Measurements from ENCODE around the gene IYD. TPM values are rescaled to one million over a fixed set of nuclear protein-coding genes. Genes with fewer than 3 reads are reported as not detected.

The IYD gene
- total and polyA plus RNA-seq, 9 of the 15 experiments (the other 6 are each of a cell fraction or from before 2014, with no cell fraction given): not detected

DNA sequence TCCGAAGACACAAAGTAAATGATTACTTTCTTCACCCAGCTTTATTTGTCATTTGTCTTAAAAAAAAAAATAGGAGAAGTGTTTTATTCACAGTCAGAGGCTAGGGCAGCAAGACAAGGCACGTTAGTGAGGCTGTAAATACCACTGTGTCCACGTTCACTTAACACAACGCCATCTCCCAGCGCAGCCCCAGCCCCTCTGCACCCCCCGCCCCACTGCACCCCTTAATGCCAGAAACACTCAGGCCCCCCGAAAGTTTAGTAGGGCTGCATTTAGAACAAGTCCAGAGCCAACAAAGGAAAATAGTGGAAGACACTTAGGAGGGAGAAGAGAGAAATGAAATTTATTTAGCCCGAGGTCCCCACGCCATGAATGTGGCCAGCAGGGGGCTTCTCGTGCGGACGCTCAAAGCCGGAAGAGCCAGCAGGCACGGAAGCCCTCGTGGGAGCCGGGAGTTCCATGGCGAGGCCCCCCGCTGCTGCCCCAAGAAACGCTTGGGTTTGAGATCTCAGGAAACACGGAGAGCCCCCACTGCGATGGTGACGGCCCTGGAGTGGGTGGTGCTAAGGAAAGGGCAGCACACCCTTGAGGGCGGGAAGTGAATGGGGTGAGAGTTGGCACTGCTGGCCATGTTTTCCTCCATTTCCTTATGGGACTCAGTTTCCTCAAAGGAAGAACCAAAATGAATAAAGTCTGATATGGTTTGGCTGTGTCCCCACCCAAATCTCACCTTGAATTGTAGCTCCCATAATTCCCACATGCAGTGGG lies 50.2 kb downstream of the IYD start (continued):
- TF ChIP-seq TOE1 (IDR thresholded peaks at IDR 0.05; ENCODE audit: borderline replicate concordance): 0 out of 2 replicates have a peak, but pooled peaks have one; percentile 18
- no peak for TF ChIP-seq TOE1 (CRISPR knock-in tag; IDR thresholded peaks at IDR 0.05; ENCODE audit: borderline replicate concordance, low read depth)
- no peak for TF ChIP-seq HOXB6 (CRISPR knock-in tag; IDR thresholded peaks at IDR 0.05; ENCODE audit: borderline replicate concordance)
- no peak; the same call in 1 of the 2 replicates for TF ChIP-seq ZNF197 (CRISPR knock-in tag; IDR thresholded peaks at IDR 0.05; ENCODE audit: low read depth)

- WGBS (ENCODE audit: insufficient coverage, low coverage, missing lambda C conversion rate): 8% methylated on average over 2 of the region's 2 CpGs
- no peak overlapping the region for H3K27ac ChIP-seq (ENCODE audit: extremely low read depth, low read depth, low read length)
- no peak overlapping the region for H3K4me2 ChIP-seq (ENCODE audit: insufficient read depth, low read length)
- ChIA-PET CTCF (ENCODE audit: low intra/inter-chr PET ratio) (interaction anchor here (3.1 kb wide), 1 partner anchor 394 kb away, joined by 32 read pairs; no protein-coding TSS in a partner anchor), POLR2A (interaction anchor here (0.6 kb wide), 2 partner anchors 11 to 25 kb away, joined by 3 read pairs; no protein-coding TSS in a partner anchor)
- no peak for FAIRE-seq
- ATAC-seq: no peak
- H3K9me1 ChIP-seq (ENCODE audit: control insufficient read depth, insufficient read depth, low read length): no peaks in the 10 kb centered on the region
- BruUV-seq (replicated peaks): no TSS peak
- H3K4me3 ChIP-seq: no peak overlapping the region
- in situ Hi-C loops (cut with MboI) (no loop called here), intact Hi-C loops (cut with micrococcal nuclease) (no loop called here)
- no peak for DNase-seq (ENCODE audit: extremely low read depth in 1 of 4, low spot score in 3 of 4)
- H3K79me2 ChIP-seq (ENCODE audit: control insufficient read depth, insufficient read depth, low read length): no peaks in the 10 kb centered on the region
- peaks cover 4 to 9% of the 10 kb centered on the region in 2 experiments; a peak in 3 of 5 replicates for H3K4me1 ChIP-seq (replicated peaks in 1 of 2; ENCODE audit: control insufficient read depth in 2 of 2, insufficient read depth in 2 of 2, low read length in 2 of 2)
- no peak overlapping the region for H2AFZ ChIP-seq (ENCODE audit: low read depth, low read length)
- H4K20me1 ChIP-seq (replicated peaks; ENCODE audit: control insufficient read depth, insufficient read depth, low read length): no peaks in the 10 kb centered on the region
- no peaks in the 10 kb centered on the region for H3K36me3 ChIP-seq (ENCODE audit: control insufficient read depth, insufficient read depth, low read length)
- peaks cover 0 to 24% of the 10 kb centered on the region in 2 experiments; a peak in 2 of 5 replicates for H3K27me3 ChIP-seq (ENCODE audit: control insufficient read depth in 2 of 2, insufficient read depth in 2 of 2, low read length in 2 of 2)
- no peak overlapping the region for H3K9ac ChIP-seq (ENCODE audit: insufficient read depth in 1 of 2, low read depth in 2 of 2, low read length in 2 of 2)
- no peaks in the 10 kb centered on the region for H3K9me3 ChIP-seq (replicated peaks; ENCODE audit: control insufficient read depth, insufficient read depth, low read depth, low read length)
- TF ChIP-seq BMI1 (IDR thresholded peaks at IDR 0.05; ENCODE audit: low read length) (no peak), ZHX1 (conservative IDR thresholded peaks at IDR 0.05; ENCODE audit: low read length) (no peak), SRF (CRISPR knock-in tag; IDR thresholded peaks at IDR 0.05) (no peak), E4F1 (CRISPR knock-in tag; IDR thresholded peaks at IDR 0.05; ENCODE audit: borderline replicate concordance) (no peak), ARID1B (IDR thresholded peaks at IDR 0.05) (no peak), SIRT6 (IDR thresholded peaks at IDR 0.05; ENCODE audit: low read depth, low read length) (no peak), KAT2B (IDR thresholded peaks at IDR 0.05; ENCODE audit: low read depth, low read length) (no peak), CEBPB (tag; IDR thresholded peaks at IDR 0.05) (no peak), USF2 (CRISPR knock-in tag; IDR thresholded peaks at IDR 0.05) (no peak)
Observed at GRCh38 chr6:150420428-150420827, 51.6 kb downstream of the IYD start.

All from K562 (cell line).